ENCODE measurements around the gene DOCK8. TPM values are rescaled to one million over a fixed set of nuclear protein-coding genes. Genes with fewer than 3 reads are reported as not detected.

DOCK8 gene
- total RNA-seq, 1 experiment from 2014 or later, result 0.37 TPM

DNA sequence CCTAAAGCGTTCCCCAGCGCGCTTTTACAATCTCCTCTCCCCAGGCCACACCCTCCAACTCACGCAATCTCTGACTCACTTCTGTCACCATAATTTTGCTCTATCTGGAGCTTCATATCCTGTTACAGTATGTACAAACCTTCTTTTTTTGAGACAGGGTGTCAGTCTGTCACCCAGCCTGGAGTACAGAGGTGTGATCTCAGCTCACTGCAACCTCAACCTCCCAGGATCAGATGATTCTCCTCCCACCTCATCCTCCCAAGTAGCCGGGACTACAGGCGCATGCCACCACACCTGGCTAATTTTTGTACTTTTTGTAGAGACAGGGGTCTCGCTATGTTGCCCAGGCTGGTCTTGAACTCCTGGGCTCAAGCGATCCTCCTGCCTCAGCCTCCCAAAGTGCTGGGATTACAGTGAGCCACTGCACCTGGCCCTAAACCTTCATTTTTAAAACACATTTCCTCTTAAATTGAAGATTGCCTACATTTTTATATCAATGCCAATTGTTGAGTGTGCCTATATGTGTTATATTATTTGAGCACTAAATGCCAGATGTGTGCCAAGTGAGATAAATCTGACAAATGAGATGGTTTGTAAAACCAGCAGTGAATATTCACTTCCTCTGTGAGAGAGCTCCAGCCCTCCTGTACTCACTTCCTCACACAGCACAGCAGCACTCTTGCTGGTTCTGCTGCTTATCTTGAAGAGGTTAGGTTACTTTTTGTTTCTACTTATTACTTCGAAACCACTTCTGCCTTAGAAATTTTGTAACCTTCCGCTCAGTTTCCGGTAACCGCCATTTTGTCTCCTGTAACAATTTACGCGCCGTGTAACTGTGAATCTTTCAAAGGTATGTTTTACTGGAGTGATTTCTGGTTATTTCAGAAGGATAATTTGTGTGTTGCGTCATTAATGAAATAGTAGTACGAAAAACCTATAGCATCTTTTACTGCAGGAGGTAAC lies 57.9 kb downstream of the DOCK8 start:
- DNase-seq (ENCODE audit: low read depth, low spot score) (no peak), ATAC-seq (no peak)

DNA sequence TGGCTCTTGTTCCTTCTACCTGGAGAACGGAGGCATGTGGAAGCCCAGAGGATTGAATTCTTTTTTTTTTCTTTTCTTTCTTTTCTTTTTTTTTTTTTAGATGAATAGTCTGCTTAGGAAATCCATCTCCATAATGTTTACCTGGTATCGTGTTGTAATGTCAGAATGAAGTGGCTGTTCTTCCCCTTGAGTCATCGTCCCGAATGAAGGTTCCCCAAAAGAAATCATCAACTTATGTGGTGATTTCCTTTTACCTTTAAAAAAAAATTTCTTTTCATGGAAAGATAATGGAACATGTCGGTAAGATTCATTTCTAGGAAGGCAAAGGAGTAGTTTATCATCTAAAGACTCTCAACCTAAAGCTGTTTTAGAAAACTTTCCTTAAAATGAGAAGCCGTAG lies 59.7 kb downstream of the DOCK8 start:
- H3K9me3 ChIP-seq (ENCODE audit: control insufficient read depth in 1 of 2, insufficient read depth in 1 of 2, low read depth in 1 of 2, low read length in 2 of 2), result no peaks in the 10 kb centered on the region
- intact Hi-C loops (cut with micrococcal nuclease), result no loop called here
- H3K9ac ChIP-seq (ENCODE audit: low read length), result no peak overlapping the region
- CTCF ChIA-PET, result no interaction called here
- H3K27ac ChIP-seq (ENCODE audit: low read depth, low read length), result no peak overlapping the region
- no peaks in the 10 kb centered on the region for H3K36me3 ChIP-seq (ENCODE audit: control insufficient read depth in 1 of 2, insufficient read depth in 2 of 2, low read length in 2 of 2)
- no peak for DNase-seq (ENCODE audit: low read depth, low spot score)
- BruUV-seq (replicated peaks), result no TSS peak
- TF ChIP-seq ZNF274 (IDR thresholded peaks at IDR 0.05; ENCODE audit: low read depth, low read length) (no peak), ZBTB33 (IDR thresholded peaks at IDR 0.05; ENCODE audit: extremely low read depth, insufficient replicate concordance, low read length) (no peak), POLR2A (IDR thresholded peaks at IDR 0.05; ENCODE audit: borderline replicate concordance, extremely low read depth, insufficient read depth, insufficient read length) (no peak), CTCF (IDR thresholded peaks at IDR 0.05 in 2 of 3, conservative IDR thresholded peaks at IDR 0.05 in 1 of 3; ENCODE audit: borderline replicate concordance in 1 of 3, insufficient read depth in 1 of 3, low read depth in 2 of 3, low read length in 2 of 3) (no peak), TCF7L2 (IDR thresholded peaks at IDR 0.05; ENCODE audit: borderline replicate concordance, extremely low read depth, insufficient read depth, insufficient read length) (no peak)
- ATAC-seq, result no peak
- H3K27me3 ChIP-seq (ENCODE audit: insufficient read depth, low read length), result no peaks in the 10 kb centered on the region
- no peak overlapping the region for H3K4me2 ChIP-seq (ENCODE audit: low read length)
- H3K9me2 ChIP-seq (ENCODE audit: insufficient read depth), result no peaks in the 10 kb centered on the region
- H3K79me2 ChIP-seq (ENCODE audit: insufficient read depth, low read length), result no peaks in the 10 kb centered on the region
- no peak overlapping the region for H2AFZ ChIP-seq (ENCODE audit: low read depth, low read length, poor library complexity, severe bottlenecking)
- no peaks in the 10 kb centered on the region for H3K4me1 ChIP-seq (ENCODE audit: control insufficient read depth in 1 of 2, insufficient read depth in 2 of 2, low read length in 2 of 2)
- H4K20me1 ChIP-seq (ENCODE audit: insufficient read depth), result no peaks in the 10 kb centered on the region
- POLR2A ChIA-PET, result no interaction called here
- RAD21 ChIA-PET (ENCODE audit: low non-redundant PET in 1 of 2, low total read pairs in 2 of 2, uncharacterized antibody in 2 of 2, unreplicated experiment in 2 of 2), result no interaction called here
- H3K4me3 ChIP-seq (replicated peaks in 1 of 2; ENCODE audit: low read depth in 1 of 2, low read length in 2 of 2), result no peak overlapping the region

More for the DNA sequence above, 57.9 kb downstream of the DOCK8 start:
- BruUV-seq (replicated peaks), result no TSS peak
- CTCF ChIA-PET, result no interaction called here
- Histone ChIP-seq H3K4me1 (ENCODE audit: control insufficient read depth in 1 of 2, insufficient read depth in 2 of 2, low read length in 2 of 2) (no peaks in the 10 kb centered on the region), H3K79me2 (ENCODE audit: insufficient read depth, low read length) (no peaks in the 10 kb centered on the region), H3K36me3 (ENCODE audit: control insufficient read depth in 1 of 2, insufficient read depth in 2 of 2, low read length in 2 of 2) (no peaks in the 10 kb centered on the region), H3K4me3 (replicated peaks in 1 of 2; ENCODE audit: low read depth in 1 of 2, low read length in 2 of 2) (no peak overlapping the region), H3K9ac (ENCODE audit: low read length) (no peak overlapping the region), H3K9me2 (ENCODE audit: insufficient read depth) (no peaks in the 10 kb centered on the region), H3K27me3 (ENCODE audit: insufficient read depth, low read length) (no peaks in the 10 kb centered on the region), H4K20me1 (ENCODE audit: insufficient read depth) (no peaks in the 10 kb centered on the region), H3K9me3 (ENCODE audit: control insufficient read depth in 1 of 2, insufficient read depth in 1 of 2, low read depth in 1 of 2, low read length in 2 of 2) (no peaks in the 10 kb centered on the region), H3K4me2 (ENCODE audit: low read length) (no peak overlapping the region), H3K27ac (ENCODE audit: low read depth, low read length) (no peak overlapping the region), H2AFZ (ENCODE audit: low read depth, low read length, poor library complexity, severe bottlenecking) (no peak overlapping the region)
- intact Hi-C loops (cut with micrococcal nuclease), result no loop called here
- RAD21 ChIA-PET (ENCODE audit: low non-redundant PET in 1 of 2, low total read pairs in 2 of 2, uncharacterized antibody in 2 of 2, unreplicated experiment in 2 of 2), result no interaction called here
- POLR2A ChIA-PET, result no interaction called here
- TF ChIP-seq EZH2 (IDR thresholded peaks at IDR 0.05) (no peak), EZH2phosphoT487 (IDR thresholded peaks at IDR 0.05; ENCODE audit: borderline replicate concordance) (no peak), FOSL1 (IDR thresholded peaks at IDR 0.05; ENCODE audit: low read depth) (no peak), JUND (IDR thresholded peaks at IDR 0.05) (no peak), ELF1 (IDR thresholded peaks at IDR 0.05; ENCODE audit: borderline replicate concordance, low read depth) (no peak)

Measured in HCT116 (cell line).